Measurements from ENCODE around the gene NPTX1.
A peak's percentile ranks its signal among the peaks of the same experiment; 100 is the strongest.

The NPTX1 gene

GRCh38 chr17:80477647-80478478 lies 1.5 kb upstream of the NPTX1 start:
- DNase-seq, result no peak

- DNase-seq, result no peak
Measured at GRCh38 chr17:80476877-80477646, 655 bp upstream of the NPTX1 start.

- DNase-seq, result no peak
Measured at GRCh38 chr17:80474961-80475909, 1.2 kb downstream of the NPTX1 start.

GRCh38 chr17:80474231-80474960 lies 2.0 kb downstream of the NPTX1 start:
- peak in 1 of 2 donors; percentile 27 for DNase-seq

GRCh38 chr17:80473701-80474100 lies 2.7 kb downstream of the NPTX1 start:
- DNase-seq, result no peak

GRCh38 chr17:80472996-80473395 lies 3.4 kb downstream of the NPTX1 start:
- no peak for DNase-seq

- DNase-seq, result no peak
Measured at GRCh38 chr17:80471922-80472321, 4.5 kb downstream of the NPTX1 start.

GRCh38 chr17:80470603-80471002 lies 5.8 kb downstream of the NPTX1 start:
- DNase-seq, result no peak

GRCh38 chr17:80469667-80470066 lies 6.7 kb downstream of the NPTX1 start:
- DNase-seq, result no peak

GRCh38 chr17:80468781-80469493 lies 7.5 kb downstream of the NPTX1 start:
- DNase-seq, result no peak

GRCh38 chr17:80468242-80468641 lies 8.2 kb downstream of the NPTX1 start:
- no peak for DNase-seq

GRCh38 chr17:80466188-80466705 lies 10.2 kb downstream of the NPTX1 start:
- no peak for DNase-seq

GRCh38 chr17:80465327-80465974 lies 11.0 kb downstream of the NPTX1 start:
- DNase-seq, result no peak

GRCh38 chr17:80464486-80464885 lies 11.9 kb downstream of the NPTX1 start:
- DNase-seq, result no peak

GRCh38 chr17:80463784-80464400 lies 12.5 kb downstream of the NPTX1 start:
- no peak for DNase-seq

- no peak for DNase-seq
Measured at GRCh38 chr17:80461528-80462160, 14.8 kb downstream of the NPTX1 start.

- DNase-seq, result no peak
Measured at GRCh38 chr17:80460429-80460834, 16.0 kb downstream of the NPTX1 start.

- DNase-seq, result no peak
Measured at GRCh38 chr17:80459234-80459633, 17.2 kb downstream of the NPTX1 start.

GRCh38 chr17:80458016-80458415 lies 18.4 kb downstream of the NPTX1 start:
- DNase-seq, result no peak
